Measurements from ENCODE around the gene MYZAP. TPM values are rescaled to one million over a fixed set of nuclear protein-coding genes. Genes with fewer than 3 reads are reported as not detected.

MYZAP gene
- total RNA-seq, 1 donor from 2014 or later = 2.6 TPM

DNA sequence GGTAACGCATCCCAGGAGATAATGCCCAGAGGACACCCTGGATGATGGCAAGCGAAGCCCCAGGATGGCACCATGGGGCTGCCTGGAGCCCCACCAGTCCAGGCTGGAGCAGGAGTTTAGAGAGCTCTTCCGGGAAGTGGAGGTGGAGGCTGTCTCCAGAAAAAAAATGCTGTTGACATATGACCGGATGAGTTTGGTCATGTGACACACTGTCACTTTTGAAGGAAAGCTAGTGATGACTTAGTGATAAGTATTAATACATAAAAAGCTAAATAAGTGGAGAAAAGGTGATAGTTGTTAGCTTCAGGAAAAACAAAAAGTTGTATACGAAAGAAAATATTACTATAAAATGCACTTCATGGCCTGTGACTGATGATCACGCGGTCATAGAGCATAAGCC is 20.0 kb upstream of the MYZAP start:
- Histone ChIP-seq H3K4me1 (ENCODE audit: control insufficient read depth in 3 of 3, insufficient read depth in 3 of 3, low read length in 3 of 3) (peaks cover 0 to 4% (median 2%) of the 10 kb centered on the region in 3 donors), H3K9ac (ENCODE audit: low read depth in 1 of 3, low read length in 3 of 3) (no peak overlapping the region), H3K9me3 (ENCODE audit: control insufficient read depth in 3 of 3, low read length in 3 of 3) (no peaks in the 10 kb centered on the region), H3K4me3 (ENCODE audit: low read length in 3 of 3) (no peak overlapping the region), H3K36me3 (ENCODE audit: control insufficient read depth in 3 of 3, insufficient read depth in 3 of 3, low read length in 3 of 3) (no peaks in the 10 kb centered on the region), H3K27ac (ENCODE audit: low read depth, low read length) (no peak overlapping the region), H3K27me3 (ENCODE audit: control insufficient read depth in 3 of 3, insufficient read depth in 3 of 3, low read length in 3 of 3) (no peaks in the 10 kb centered on the region)

DNA sequence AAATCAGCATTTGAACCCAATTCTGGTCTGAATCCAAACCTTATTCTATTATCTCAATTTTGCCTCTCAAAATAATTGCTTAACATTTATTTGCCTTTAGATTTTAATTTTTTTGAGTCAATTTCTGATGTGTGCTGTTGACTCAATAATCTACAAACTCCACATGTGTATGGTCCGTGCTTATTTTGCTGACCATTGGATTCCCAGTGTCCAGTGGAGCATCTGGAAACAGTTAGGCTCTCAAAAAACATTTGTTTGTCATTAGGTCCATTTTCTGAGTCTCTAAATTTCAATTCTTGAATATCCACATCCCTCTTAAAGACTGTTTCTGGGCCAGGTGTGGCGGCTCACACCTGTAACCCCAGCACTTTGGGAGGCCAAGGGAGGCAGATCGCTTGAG is 19.2 kb upstream of the MYZAP start:
- Histone ChIP-seq H3K27ac (ENCODE audit: low read depth, low read length) (no peak overlapping the region), H3K4me3 (ENCODE audit: low read length in 3 of 3) (no peak overlapping the region), H3K9ac (ENCODE audit: low read depth in 1 of 3, low read length in 3 of 3) (no peak overlapping the region), H3K4me1 (ENCODE audit: control insufficient read depth in 3 of 3, insufficient read depth in 3 of 3, low read length in 3 of 3) (no peaks in the 10 kb centered on the region), H3K27me3 (ENCODE audit: control insufficient read depth in 3 of 3, insufficient read depth in 3 of 3, low read length in 3 of 3) (no peaks in the 10 kb centered on the region), H3K9me3 (ENCODE audit: control insufficient read depth in 3 of 3, low read length in 3 of 3) (no peaks in the 10 kb centered on the region), H3K36me3 (ENCODE audit: control insufficient read depth in 3 of 3, insufficient read depth in 3 of 3, low read length in 3 of 3) (no peaks in the 10 kb centered on the region)

DNA sequence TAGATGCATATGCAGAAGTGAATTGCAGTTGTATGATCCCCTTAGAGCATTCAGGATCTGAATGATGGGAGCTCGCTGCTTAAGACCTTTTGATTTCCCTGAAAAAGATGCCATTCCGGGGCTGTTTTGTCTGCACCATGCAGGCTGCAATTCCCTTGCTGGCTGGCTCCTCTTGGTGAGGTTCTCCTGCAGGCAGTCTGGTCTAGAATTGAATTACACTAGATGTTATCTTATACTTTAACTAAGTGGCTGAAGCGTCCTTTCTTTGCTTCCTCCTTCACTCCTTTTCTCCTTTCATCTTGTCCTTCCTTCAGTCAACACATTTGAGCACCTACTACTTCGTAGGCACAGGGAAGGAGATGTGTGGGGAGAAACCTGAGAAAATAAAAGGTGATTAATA is 18.6 kb upstream of the MYZAP start:
- H3K9me3 ChIP-seq (ENCODE audit: control insufficient read depth in 3 of 3, low read length in 3 of 3) = no peaks in the 10 kb centered on the region
- H3K4me3 ChIP-seq (ENCODE audit: low read length in 3 of 3) = no peak overlapping the region
- no peak overlapping the region for H3K9ac ChIP-seq (ENCODE audit: low read depth in 1 of 3, low read length in 3 of 3)
- H3K36me3 ChIP-seq (ENCODE audit: control insufficient read depth in 3 of 3, insufficient read depth in 3 of 3, low read length in 3 of 3) = no peaks in the 10 kb centered on the region
- H3K27me3 ChIP-seq (ENCODE audit: control insufficient read depth in 3 of 3, insufficient read depth in 3 of 3, low read length in 3 of 3) = no peaks in the 10 kb centered on the region
- H3K27ac ChIP-seq (ENCODE audit: low read depth, low read length) = no peak overlapping the region
- H3K4me1 ChIP-seq (ENCODE audit: control insufficient read depth in 3 of 3, insufficient read depth in 3 of 3, low read length in 3 of 3) = peaks cover 0 to 2% (median 0%) of the 10 kb centered on the region in 3 donors

DNA sequence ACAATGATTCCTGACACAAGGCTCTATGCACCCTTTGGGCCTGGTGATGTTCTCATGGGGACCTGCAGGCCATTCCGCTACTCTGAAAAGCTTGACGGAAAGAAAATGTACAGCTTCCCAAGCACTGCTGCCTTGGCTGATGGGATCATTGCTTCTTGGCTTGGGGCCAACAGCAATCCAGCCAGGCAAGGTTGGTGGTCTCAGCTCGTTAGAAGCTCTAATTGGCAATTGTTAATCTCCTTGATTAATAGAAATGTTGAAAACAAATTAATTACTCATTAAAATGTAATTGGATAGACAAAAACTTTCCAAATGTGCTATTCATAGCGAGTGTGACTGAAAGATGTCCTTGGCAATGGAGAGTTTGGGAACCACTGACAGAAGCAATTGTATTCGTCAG is 16.3 kb upstream of the MYZAP start:
- Histone ChIP-seq H3K9ac (ENCODE audit: low read depth in 1 of 3, low read length in 3 of 3) (no peak overlapping the region), H3K27ac (ENCODE audit: low read depth, low read length) (no peak overlapping the region), H3K9me3 (ENCODE audit: control insufficient read depth in 3 of 3, low read length in 3 of 3) (no peaks in the 10 kb centered on the region), H3K36me3 (ENCODE audit: control insufficient read depth in 3 of 3, insufficient read depth in 3 of 3, low read length in 3 of 3) (no peaks in the 10 kb centered on the region), H3K27me3 (ENCODE audit: control insufficient read depth in 3 of 3, insufficient read depth in 3 of 3, low read length in 3 of 3) (no peaks in the 10 kb centered on the region), H3K4me3 (ENCODE audit: low read length in 3 of 3) (no peak overlapping the region), H3K4me1 (ENCODE audit: control insufficient read depth in 3 of 3, insufficient read depth in 3 of 3, low read length in 3 of 3) (peaks cover 0 to 4% (median 0%) of the 10 kb centered on the region in 3 donors)

DNA sequence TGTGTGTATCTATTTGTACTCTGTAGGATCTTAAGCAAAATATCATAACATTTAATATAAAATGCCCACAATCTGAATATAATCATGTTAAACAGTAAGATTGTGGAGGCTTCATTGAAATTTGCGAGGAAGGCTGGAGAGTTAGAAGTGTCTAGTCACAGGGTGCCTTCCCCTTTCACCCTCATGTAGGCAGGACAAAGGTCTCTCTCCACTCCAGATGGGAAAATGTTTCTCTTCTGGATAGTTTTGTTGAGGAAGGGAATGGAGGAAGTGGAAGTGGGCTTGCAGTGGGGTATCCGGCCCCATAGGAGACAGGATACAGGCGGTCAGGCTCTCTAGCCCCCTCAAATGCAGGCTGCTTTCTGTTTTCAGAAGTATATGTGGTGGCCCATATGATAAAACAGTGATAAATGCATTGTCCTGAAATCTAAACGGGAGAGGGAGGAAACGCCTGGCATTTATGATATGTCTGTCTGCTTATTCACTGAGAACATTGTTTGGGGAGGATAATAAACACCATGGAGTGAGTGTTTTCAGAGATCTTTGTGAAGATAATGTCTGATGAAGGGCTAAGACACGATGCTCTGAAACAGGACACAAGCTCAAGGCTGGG is 13.3 kb upstream of the MYZAP start:
- no peaks in the 10 kb centered on the region for H3K27me3 ChIP-seq (ENCODE audit: control insufficient read depth in 3 of 3, insufficient read depth in 3 of 3, low read length in 3 of 3)
- no peak overlapping the region for H3K4me3 ChIP-seq (ENCODE audit: low read length in 3 of 3)
- H3K36me3 ChIP-seq (ENCODE audit: control insufficient read depth in 3 of 3, insufficient read depth in 3 of 3, low read length in 3 of 3) = no peaks in the 10 kb centered on the region
- H3K27ac ChIP-seq (ENCODE audit: low read depth, low read length) = no peak overlapping the region
- peaks cover 0 to 4% (median 0%) of the 10 kb centered on the region in 3 donors for H3K4me1 ChIP-seq (ENCODE audit: control insufficient read depth in 3 of 3, insufficient read depth in 3 of 3, low read length in 3 of 3)
- H3K9ac ChIP-seq (ENCODE audit: low read depth in 1 of 3, low read length in 3 of 3) = no peak overlapping the region
- H3K9me3 ChIP-seq (ENCODE audit: control insufficient read depth in 3 of 3, low read length in 3 of 3) = peaks cover 3 to 5% (median 4%) of the 10 kb centered on the region in 3 donors

DNA sequence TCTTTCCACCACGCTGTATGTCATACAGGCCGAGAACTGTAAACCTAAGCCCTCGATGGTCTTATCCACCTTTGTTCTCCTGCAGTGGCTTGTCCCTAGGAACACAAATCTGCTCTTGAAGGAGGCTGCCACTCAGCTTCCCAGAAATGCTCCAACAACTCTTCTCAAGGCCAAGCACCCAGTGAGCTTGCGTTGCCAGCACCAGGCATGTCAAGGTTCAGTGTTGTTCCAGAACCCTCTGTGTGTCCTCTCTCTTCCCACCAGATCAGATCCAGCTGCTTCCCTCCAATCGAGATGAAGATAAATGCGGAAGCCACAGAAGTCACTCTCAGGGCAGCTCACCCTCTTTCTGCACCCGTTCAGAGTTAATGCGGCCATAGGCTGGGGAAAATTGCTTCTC is 11.3 kb upstream of the MYZAP start:
- Histone ChIP-seq H3K27me3 (ENCODE audit: control insufficient read depth in 3 of 3, insufficient read depth in 3 of 3, low read length in 3 of 3) (no peaks in the 10 kb centered on the region), H3K9ac (ENCODE audit: low read depth in 1 of 3, low read length in 3 of 3) (no peak overlapping the region), H3K4me1 (ENCODE audit: control insufficient read depth in 3 of 3, insufficient read depth in 3 of 3, low read length in 3 of 3) (peaks cover 0 to 4% (median 0%) of the 10 kb centered on the region in 3 donors), H3K36me3 (ENCODE audit: control insufficient read depth in 3 of 3, insufficient read depth in 3 of 3, low read length in 3 of 3) (no peaks in the 10 kb centered on the region), H3K27ac (ENCODE audit: low read depth, low read length) (no peak overlapping the region), H3K4me3 (ENCODE audit: low read length in 3 of 3) (no peak overlapping the region), H3K9me3 (ENCODE audit: control insufficient read depth in 3 of 3, low read length in 3 of 3) (peaks cover 3 to 9% (median 9%) of the 10 kb centered on the region in 3 donors)

DNA sequence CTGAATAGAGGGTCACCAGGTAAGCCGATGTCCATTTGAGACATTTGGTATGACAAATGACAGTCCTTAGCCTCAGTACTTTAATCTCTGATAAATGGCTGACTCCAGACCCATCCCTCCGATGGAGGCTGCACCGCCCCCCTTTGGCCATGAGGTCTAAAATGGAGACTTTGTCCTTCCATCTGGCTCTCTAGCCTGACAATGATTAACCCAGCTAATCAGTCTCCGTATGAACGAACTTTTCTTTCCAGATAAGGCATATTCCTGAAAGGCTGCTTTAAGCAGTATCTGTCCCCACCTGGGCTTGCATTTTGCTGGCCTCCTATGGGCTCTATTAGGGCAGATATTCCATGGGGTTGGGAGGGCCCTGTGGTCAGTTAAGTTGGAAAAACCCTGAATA is 10.8 kb upstream of the MYZAP start:
- Histone ChIP-seq H3K9ac (ENCODE audit: low read depth in 1 of 3, low read length in 3 of 3) (no peak overlapping the region), H3K27me3 (ENCODE audit: control insufficient read depth in 3 of 3, insufficient read depth in 3 of 3, low read length in 3 of 3) (no peaks in the 10 kb centered on the region), H3K27ac (ENCODE audit: low read depth, low read length) (no peak overlapping the region)

DNA sequence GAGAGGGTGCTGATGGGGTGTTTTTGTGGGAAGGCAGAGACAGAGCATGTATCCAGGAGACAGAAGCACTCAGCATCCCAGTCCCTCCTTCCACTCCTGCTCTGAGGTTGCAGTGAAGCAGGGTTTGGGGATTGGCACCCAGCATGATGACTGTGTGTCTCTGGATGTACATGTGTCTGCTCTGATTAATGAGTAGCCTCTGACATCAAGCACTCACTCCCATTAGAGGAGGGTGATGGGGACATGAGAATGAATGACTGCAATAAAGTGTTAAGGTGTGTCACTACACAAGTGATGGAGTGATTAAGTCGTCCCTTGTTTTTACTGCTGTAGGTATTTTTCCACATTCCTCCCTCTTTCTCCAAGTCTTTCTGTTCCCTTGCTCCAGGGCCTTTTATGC is 9.6 kb upstream of the MYZAP start:
- no peak overlapping the region for H3K9ac ChIP-seq (ENCODE audit: low read depth in 1 of 3, low read length in 3 of 3)

More for the DNA sequence above, 10.8 kb upstream of the MYZAP start:
- no peak overlapping the region for H3K4me3 ChIP-seq (ENCODE audit: low read length in 3 of 3)
- peaks cover 0 to 4% (median 0%) of the 10 kb centered on the region in 3 donors for H3K4me1 ChIP-seq (ENCODE audit: control insufficient read depth in 3 of 3, insufficient read depth in 3 of 3, low read length in 3 of 3)
- H3K9me3 ChIP-seq (ENCODE audit: control insufficient read depth in 3 of 3, low read length in 3 of 3) = peaks cover 3 to 9% (median 9%) of the 10 kb centered on the region in 3 donors
- no peaks in the 10 kb centered on the region for H3K36me3 ChIP-seq (ENCODE audit: control insufficient read depth in 3 of 3, insufficient read depth in 3 of 3, low read length in 3 of 3)

DNA sequence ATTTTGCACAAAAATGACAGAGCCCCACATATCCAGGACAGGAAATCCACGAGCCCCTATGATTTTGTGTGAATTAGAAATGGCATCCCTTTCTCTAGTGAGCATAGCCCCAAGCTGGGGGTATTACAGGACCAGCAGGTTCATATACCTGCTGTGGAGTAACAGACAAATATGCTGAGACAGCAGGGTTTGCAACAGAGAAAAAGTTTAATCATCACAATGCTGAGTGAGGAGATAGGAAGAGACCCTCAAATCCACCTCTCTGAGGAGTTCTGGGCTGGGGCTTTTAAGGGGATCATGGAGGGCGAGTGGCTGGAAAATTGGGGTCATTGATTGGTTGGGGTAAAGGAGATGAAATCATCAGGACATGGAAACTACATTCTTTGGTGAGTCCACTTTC is 8.4 kb upstream of the MYZAP start:
- Histone ChIP-seq H3K36me3 (ENCODE audit: control insufficient read depth in 3 of 3, insufficient read depth in 3 of 3, low read length in 3 of 3) (no peaks in the 10 kb centered on the region), H3K4me3 (ENCODE audit: low read length in 3 of 3) (no peak overlapping the region), H3K27me3 (ENCODE audit: control insufficient read depth in 3 of 3, insufficient read depth in 3 of 3, low read length in 3 of 3) (no peaks in the 10 kb centered on the region), H3K9me3 (ENCODE audit: control insufficient read depth in 3 of 3, low read length in 3 of 3) (peaks cover 3 to 9% (median 9%) of the 10 kb centered on the region in 3 donors), H3K9ac (ENCODE audit: low read depth in 1 of 3, low read length in 3 of 3) (no peak overlapping the region), H3K27ac (ENCODE audit: low read depth, low read length) (no peak overlapping the region), H3K4me1 (ENCODE audit: control insufficient read depth in 3 of 3, insufficient read depth in 3 of 3, low read length in 3 of 3) (peaks cover 0 to under 1% (median 0%) of the 10 kb centered on the region in 3 donors)

More for the DNA sequence above, 9.6 kb upstream of the MYZAP start:
- peaks cover 0 to 4% (median 0%) of the 10 kb centered on the region in 3 donors for H3K4me1 ChIP-seq (ENCODE audit: control insufficient read depth in 3 of 3, insufficient read depth in 3 of 3, low read length in 3 of 3)
- no peak overlapping the region for H3K27ac ChIP-seq (ENCODE audit: low read depth, low read length)
- H3K4me3 ChIP-seq (ENCODE audit: low read length in 3 of 3) = no peak overlapping the region
- no peaks in the 10 kb centered on the region for H3K27me3 ChIP-seq (ENCODE audit: control insufficient read depth in 3 of 3, insufficient read depth in 3 of 3, low read length in 3 of 3)
- H3K9me3 ChIP-seq (ENCODE audit: control insufficient read depth in 3 of 3, low read length in 3 of 3) = peaks cover 3 to 9% (median 9%) of the 10 kb centered on the region in 3 donors
- no peaks in the 10 kb centered on the region for H3K36me3 ChIP-seq (ENCODE audit: control insufficient read depth in 3 of 3, insufficient read depth in 3 of 3, low read length in 3 of 3)

DNA sequence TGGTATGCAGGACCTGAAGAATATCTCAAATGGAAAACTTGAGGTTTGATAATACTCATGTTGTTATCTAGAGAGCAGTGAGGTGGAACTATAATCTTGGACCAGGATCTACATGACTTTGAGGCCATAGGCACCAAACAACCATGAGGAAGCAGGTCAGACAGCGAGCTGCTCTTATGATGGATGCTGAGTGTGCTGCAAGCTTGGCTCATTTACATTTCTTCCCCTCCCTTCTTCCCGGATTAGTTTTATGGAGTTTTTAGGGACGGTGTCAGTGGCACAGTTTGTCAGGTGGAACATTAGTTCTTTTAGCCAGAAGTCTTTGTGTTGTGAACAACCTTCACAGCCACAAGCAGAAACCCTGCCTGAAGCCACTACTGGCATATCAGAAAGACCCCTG is 8.0 kb upstream of the MYZAP start:
- H3K4me3 ChIP-seq (ENCODE audit: low read length in 3 of 3) = no peak overlapping the region
- no peaks in the 10 kb centered on the region for H3K36me3 ChIP-seq (ENCODE audit: control insufficient read depth in 3 of 3, insufficient read depth in 3 of 3, low read length in 3 of 3)
- no peaks in the 10 kb centered on the region for H3K27me3 ChIP-seq (ENCODE audit: control insufficient read depth in 3 of 3, insufficient read depth in 3 of 3, low read length in 3 of 3)
- H3K27ac ChIP-seq (ENCODE audit: low read depth, low read length) = no peak overlapping the region
- no peak overlapping the region for H3K9ac ChIP-seq (ENCODE audit: low read depth in 1 of 3, low read length in 3 of 3)
- peaks cover 3 to 9% (median 9%) of the 10 kb centered on the region in 3 donors for H3K9me3 ChIP-seq (ENCODE audit: control insufficient read depth in 3 of 3, low read length in 3 of 3)
- H3K4me1 ChIP-seq (ENCODE audit: control insufficient read depth in 3 of 3, insufficient read depth in 3 of 3, low read length in 3 of 3) = no peaks in the 10 kb centered on the region

All from skeletal muscle tissue (tissue), 4 donors.